GM19043 (cell line): ENCODE data around the gene GXYLT2.
A peak's percentile ranks its signal among the peaks of the same experiment; 100 is the strongest.

Experiments
- ATAC-seq: cut with Tn5 transposase; IDR thresholded peaks from one replicate; pipeline ENCODE4 v1.9.1; 2021; ENCODE audit warnings: low read depth; ENCODE audit not compliant: unreplicated experiment

Gene GXYLT2, protein sequence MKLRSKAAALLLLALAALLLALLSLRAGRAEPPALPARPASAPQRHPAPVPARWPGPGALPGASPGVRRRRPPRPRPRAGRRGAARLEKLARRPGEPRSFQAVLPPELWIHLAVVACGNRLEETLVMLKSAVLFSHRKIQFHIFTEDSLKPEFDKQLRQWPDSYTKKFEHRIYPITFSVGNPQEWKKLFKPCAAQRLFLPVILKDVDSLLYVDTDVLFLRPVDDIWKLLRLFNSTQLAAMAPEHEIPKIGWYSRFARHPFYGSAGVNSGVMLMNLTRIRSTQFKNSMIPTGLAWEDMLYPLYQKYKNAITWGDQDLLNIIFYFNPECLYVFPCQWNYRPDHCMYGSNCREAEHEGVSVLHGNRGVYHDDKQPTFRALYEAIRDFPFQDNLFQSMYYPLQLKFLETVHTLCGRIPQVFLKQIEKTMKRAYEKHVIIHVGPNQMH

DNA sequence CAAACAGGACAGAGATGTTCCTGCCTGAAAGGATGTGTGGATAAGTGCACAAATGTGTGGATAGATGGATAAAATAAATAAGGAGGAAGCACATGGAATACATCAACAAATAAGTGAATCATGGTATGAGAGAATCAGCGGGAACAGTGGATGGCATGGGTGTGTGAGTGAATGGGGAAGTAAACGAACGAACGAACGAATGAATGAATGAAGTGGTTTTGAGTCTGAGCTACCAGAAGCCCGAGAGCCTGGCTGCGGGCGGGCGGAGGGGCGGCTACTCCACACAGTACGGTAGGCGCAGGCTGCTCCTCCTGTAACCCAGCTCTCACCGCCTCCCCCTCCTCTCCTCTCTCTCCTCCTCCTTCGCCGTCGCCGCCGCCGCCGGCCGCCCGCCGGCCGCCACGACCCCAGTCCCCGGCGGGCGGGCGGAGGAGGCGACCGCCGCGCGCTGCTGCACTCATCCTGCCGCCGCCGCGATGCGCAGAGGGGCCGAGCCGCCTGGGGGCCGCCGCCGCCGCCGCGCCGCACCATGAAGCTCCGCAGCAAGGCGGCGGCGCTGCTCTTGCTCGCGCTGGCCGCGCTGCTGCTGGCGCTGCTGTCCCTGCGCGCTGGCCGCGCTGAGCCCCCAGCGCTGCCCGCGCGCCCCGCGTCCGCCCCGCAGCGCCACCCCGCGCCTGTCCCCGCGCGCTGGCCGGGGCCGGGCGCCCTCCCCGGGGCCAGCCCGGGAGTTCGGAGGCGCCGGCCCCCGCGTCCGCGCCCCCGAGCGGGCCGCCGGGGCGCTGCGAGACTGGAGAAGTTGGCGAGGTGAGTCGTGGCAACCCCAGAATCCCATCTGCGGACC lies at the start of gene GXYLT2:
TSS of gene GXYLT2 (plus strand) at position 342 of the 841 bp plus-strand sequence. CDS start at position 530, 188 bp downstream.
- no peak for ATAC-seq

DNA sequence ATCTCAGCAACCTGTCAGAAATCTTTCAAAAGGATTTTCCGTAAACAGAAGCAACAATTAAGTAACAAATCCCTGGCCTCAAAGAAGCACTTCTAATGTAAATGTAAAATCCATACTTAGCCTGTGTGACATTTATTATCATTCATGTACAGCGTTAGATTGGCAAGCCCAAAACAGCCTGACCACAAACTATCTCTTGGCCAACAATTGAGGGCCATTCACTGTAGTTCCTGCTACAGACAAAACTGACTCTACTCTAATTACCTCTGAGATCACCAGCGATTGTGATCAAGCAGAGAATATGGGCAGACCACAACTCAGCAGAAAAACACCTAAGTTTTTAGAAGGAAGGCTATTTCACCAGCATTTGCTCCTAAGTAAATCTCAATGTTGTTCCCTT lies 48.8 kb upstream of the GXYLT2 start:
- no peak for ATAC-seq

DNA sequence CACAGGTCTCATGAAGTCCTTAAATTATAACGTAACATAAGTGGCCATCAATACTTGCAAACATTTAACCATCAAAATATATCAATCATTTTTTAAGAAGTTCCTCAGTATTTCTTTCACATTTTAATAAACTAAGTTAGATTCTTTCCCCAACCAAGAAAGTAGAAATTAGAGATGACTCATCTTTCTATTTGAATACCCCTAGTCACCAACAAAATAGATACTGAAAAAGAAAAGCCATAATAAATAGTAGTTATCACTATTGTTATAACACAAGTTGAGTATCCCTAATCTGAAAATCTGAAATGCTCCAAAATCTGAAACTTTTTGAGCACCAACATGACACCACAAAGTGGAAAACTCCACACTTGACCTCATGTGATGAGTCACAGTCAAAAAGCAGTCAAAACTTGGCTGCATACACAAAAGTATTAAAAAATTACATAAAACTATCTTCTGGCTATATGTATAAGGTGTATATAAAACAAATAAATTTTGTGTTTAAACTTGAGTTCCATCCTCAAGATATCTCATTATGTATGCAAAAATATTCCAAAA lies 43.3 kb upstream of the GXYLT2 start:
- no peak for ATAC-seq

DNA sequence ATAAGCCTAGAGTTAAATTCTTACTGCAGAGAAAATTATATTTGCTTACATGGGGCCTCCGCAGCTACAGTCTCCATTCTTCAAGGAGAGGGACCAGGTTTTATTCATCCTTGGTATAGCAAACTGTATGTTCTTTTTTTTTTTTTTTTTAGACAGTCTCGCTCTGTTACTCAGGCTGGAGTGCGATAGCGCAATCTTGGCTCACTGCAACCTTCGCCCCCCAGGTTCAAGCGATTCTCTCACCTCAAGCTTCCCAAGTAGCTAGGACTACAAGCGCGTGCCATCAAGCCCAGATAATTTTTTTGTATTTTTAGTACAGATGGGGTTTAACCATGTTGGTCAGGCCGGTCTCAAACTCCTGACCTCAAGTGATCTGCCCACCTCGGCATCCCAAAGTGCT lies 41.7 kb upstream of the GXYLT2 start:
- no peak for ATAC-seq

DNA sequence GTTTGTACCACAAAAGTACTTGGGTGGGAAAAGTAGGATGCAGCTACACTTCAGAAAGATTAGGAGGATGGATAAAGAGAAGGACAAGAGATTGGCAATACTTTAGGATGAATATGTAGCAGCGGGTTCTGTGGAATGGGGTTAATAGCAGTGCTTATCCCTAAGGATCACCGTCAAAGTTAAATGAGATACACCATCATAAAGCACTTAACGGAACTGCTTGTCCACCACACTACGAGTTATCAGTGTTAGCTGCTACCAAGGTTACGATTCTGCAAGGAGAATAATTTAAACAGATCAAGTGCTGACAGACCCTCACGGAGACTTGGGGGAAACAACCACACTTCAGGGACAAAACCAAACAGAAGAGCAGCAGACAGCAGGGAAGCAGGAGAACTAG lies 40.6 kb upstream of the GXYLT2 start:
- ATAC-seq, result no peak

DNA sequence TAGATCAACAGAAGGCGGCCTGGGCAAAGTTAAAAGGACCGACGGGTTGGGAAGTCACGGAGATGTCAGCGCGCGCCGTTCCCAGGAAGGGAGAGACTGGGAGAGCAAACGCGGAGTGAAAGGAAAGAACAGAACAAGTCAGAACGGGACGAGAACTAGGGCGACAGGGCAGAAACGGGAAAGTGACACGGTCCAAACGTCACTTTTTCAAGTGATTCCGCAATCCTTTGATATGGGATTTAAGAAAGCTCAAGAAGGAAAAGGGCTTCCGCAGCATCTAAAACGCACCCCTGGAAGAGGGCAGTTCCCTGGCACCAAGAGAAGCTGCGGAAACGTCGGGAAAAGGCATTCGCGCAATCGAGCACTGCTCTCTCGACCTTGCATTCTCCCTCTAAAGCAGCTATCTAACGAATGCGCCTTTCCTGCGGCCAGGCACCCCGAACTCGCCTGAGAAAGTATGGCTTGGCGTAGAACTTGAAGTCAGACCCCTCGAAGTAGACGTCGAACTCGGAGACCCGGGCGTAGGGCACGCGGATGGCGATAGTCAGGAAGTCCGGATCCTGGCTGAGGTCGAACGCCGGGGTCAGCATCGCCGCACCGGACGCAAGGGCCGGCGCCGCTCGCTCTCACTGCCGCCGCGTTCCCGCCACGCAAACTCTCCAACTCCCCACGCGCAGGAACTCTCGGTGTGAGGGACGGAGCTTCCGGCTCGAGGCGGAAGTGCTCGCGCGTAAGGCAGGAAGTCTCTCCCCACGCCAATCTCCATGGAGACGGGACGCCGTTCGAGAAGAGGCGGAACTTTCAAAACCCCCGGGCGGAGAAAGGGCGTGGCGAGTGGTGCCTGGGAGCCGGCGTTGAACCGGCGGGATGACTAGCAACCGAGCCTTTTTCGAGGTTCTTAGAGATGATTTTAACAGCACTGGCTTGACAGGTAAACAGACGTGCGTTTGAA lies 39.8 kb upstream of the GXYLT2 start, which contains the start of gene SHQ1:
TSS of gene SHQ1 (minus strand) at position 695 of the 952 bp plus-strand sequence. CDS start at position 590, 105 bp downstream.
- ATAC-seq, result peak; percentile 83

DNA sequence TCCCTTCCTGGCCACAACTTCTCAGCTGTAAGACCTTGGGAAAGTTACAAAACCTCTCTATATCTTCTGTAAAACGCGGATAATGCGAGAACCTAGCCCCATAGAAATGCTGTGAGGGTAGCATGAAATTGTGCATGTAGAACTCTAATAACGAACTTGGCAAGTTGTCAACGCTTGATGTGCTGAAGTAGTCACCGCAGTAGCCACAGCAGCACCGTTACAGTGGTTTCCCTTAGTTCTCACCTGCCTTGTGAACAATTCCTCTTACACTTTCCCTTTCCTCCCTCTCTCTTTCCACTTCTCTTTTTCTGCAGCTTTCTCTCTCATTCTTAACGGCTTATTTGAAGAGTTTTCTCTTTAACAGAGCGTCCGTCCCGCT lies 39.2 kb upstream of the GXYLT2 start:
- peak; percentile 39 for ATAC-seq

DNA sequence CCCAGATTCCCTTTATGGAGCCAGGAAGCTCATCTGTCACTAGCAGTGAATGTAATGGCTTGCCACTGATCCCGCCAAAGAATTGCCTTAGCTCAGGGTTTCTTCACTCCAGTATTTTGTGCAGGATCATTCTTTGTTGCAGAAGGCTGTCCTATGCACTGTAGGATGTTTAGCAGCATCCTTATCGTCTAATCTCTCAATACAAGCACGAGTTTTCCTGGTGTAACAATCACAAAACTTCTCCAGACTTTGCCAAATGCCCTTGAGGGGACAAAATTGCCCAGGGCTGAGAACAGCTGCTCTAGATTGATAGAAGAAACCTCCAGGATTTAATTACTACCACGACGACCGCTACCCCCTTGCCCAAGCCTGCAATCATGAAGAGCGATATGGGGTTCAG lies 32.8 kb upstream of the GXYLT2 start:
- no peak for ATAC-seq

DNA sequence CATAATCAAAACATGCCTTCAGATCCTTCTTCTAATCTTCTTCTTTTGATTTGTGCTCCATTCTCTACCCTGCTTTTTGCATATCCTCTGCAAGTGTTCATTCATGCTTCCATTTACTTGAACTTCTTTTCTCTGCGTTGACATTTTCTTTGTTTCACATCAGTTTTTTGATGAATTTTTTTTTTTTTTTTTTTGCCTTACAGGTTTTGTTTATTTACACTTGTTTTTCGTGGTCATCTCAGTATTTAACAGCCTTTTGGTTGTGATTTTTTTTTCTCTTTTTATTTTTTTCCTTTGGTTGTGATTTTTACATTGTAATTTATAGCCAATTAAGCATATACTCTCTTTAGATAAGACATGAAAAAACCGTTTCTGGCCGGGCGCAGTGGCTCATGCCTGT lies 27.8 kb upstream of the GXYLT2 start:
- ATAC-seq, result no peak

DNA sequence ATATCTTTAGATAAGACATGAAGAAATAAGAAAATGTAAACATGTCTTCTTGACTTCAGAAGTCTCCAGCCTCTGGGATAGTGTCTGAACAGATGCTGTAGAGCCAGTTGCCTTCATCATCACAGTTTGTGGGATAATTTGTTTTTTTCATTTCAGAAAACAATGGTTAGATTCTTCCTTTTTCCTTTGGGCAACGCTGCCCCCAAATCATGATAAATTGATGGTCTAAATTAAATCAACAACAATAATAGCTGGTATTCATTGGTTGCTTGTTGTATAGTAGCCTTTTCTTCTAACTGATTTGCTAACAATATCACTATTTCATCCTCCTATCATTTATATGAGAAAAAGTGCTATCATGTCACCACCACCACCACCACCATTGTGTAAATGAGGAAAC lies 27.0 kb upstream of the GXYLT2 start:
- ATAC-seq, result no peak

DNA sequence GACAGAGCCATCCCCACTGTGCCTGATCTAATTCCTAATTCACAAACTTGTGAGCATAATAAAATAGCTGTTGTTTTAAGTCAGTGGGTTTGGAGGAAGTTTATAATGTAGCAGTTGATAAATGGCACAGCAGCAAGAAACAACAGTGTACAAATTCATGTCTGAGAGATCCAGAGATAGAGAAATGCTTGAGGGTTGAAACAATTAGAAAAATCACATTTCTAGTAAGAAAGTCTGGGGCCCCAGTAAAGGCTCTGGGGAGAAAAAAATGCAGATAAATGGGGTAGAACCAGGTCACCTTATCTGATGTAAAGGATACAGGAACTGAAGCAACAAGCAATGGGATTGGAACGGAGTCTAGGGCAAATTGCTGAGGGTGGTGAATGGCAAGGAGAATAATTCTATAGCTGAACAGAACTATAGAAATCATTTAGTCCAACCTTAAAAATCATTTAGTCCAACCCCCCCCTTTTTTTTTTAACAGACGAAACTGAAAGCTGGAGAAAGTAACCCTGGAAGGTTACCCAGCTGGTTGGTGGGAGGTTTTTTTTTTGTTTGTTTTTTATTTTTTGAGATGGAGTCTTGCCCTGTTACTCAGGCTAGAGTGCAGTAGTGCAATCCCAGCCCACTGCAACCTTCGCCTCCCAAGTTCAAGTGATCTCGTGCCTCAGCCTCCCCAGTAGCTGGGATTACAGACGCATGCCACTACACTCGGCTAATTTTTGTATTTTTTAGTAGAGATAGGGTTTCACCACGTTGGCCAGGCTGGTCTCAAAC lies 25.3 kb upstream of the GXYLT2 start:
- no peak for ATAC-seq

DNA sequence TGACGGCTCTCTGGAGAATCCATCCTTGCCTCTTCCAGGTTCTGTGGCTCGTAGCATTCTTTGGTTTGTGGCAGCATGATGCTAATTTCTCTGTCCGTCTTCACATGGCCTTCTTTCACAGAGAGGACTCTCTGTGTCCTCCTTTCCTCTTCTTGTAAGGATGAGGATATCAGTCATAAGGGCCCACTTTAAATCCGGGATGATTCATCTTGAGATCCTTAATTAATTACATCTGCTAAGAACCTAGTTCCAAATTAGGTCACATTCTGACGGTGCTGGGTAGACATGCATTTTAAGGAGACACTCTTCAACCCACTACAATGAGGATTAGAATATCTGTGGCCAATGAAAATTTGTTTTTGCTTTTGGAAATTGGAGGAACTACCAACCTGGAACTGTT lies 15.7 kb upstream of the GXYLT2 start:
- no peak for ATAC-seq

DNA sequence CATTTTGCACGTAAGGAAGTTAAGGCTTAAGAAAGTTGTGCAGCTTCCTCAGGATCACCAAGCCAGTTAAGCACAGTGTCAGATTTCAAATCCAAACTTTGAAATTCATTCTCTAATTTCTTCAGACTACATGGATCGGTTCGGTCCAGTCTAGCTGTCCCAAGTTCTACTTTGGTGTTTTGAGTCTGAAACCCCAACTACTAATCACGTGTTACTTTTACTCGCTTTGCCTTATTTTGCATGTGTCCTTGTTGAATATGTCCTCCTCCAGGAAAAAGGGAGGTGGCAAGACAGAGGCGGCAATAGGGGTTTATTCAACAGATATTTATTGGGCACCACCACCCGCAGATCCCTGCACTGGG lies 522 bp upstream of the GXYLT2 start:
- ATAC-seq, result no peak

DNA sequence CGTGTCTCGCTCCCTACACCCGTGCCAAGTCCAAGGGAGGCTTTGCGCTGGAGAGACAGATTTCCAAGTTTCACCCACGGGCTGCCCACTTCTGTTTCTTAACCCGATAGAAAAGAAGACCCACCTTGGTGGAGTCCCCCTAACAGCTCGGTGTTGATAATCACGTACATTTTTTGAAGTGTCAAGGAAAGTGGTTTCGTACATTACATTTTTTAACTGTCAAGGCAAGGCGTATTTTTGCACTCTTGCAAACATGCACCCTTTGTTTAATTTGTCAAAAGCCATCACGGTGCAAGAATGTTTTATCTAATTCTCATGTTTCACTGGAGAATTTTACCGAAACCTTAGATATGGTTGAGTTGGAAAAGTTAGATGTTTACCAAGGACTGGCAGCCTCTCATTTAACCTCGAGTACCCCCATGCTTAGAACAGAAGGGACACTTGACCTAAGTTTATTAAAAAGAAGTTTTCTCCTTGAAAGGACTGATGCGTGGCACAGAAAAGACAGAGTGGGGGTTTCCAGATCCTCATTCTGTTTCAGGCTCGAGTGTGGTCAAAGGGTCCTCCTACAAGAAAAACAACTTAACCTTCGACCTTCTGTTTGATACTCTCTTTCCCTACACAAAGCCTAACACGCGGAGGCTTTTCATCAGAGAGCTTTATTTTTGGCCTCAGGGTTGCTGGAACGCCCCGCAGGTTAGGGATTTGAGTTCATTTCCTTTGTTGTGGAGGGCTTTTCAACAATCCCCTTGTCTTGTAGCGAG lies 882 bp downstream of the GXYLT2 start:
- no peak for ATAC-seq

DNA sequence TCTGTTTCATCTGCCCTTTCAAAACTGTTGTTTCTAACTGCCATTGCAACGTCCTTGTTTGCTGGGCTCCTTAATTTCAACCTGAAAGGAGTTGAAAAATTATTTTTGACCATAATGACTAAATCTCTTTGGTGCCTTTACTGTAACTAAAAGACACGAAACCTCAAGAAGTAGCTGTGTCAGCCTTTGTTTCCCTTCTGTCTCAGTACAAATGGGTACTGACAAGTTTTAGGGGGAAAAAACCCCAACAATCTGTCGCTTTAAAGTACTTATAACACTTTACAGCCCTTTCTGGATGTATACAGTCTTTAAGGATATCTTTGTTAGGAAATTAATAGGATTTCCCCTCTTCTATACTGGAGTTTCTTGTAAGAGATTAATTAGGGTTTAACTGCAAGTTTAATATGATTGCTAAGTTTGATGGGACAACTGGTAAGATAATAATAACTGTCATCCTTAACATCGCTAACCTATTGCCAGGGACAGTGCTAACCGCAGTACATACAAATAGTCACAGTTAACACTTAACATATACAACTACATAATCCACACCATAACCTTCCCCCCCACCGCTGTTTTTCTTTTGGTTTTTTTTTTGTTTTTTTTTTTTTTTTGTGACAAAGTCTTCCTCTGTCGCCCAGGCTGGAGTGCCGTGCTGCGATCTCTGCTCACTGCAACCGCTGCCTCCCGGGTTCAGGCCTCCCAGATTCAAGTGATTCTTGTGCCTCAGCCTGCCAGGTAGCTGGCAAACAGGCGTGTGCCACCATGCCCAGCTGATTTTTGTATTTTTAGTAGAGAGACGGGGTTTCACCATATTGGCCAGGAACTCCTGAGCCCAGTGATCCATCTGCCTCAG lies 1.7 kb downstream of the GXYLT2 start:
- ATAC-seq, result no peak

DNA sequence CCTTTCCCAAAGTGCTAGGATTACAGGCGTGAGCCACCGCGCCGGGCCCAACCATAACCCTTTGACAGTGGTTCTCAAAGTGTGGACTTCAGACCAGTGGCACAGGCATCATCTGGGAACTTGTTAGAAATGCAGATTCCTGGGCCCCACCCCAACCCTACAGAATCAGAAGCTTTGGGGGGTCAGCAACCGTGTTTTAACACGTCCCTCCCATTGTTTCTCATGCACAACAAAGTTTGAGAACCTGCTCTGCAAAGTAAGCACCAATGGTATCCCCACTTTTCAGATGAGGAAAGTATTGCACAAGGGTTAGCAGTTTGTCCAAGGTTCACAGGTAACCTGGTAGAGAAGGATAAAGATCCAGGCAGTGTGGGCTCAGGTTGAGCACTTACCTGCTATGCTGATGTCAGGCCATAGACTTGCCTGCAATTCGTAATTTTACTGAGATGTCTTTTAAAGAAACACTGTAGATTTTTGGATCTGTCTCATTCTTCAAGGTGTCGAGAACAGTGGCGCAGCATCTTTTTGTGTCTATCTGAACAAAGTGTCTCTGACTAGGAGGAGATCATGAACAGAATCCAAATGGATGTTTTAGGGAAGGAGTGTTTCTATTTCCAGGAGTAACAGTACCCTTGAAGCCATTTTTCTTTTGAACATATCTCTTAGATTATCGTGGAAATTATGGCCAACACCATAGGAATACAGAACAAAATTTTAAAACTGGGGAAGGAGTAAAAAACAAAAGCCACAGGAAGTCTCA lies 2.5 kb downstream of the GXYLT2 start:
- no peak for ATAC-seq
